GM23338 (cell line): ENCODE measurements around the gene C10orf71. TPM values are rescaled to one million over a fixed set of nuclear protein-coding genes. Genes with fewer than 3 reads are reported as not detected.

Experiments used
- ATAC-seq: fragments of 200-7000 bp; cut with Tn5 transposase; 3 replicates; pipeline ENCODE4 v1.9.1; 2020
- DNase-seq: peaks from one replicate; pipeline ENCODE4 v3.0.0-alpha.2; 2015; ENCODE audit warnings: low spot score
- H2AFZ ChIP-seq: fragments of 200-600 bp; sonication (generic); 2 replicates; pipeline ENCODE4 v1.8.0; 2016; ENCODE audit warnings: antibody characterized with exemption, mild to moderate bottlenecking, moderate library complexity
- H3F3A ChIP-seq: fragments of 200-600 bp; sonication (generic); replicated peaks from 2 replicates; pipeline ENCODE4 v1.8.0; 2017; ENCODE audit warnings: antibody characterized with exemption, mixed run types, low read depth
- H3K27ac ChIP-seq: fragments of 200-600 bp; sonication (generic); 2 replicates; pipeline ENCODE4 v1.6.1; 2016; ENCODE audit warnings: low read depth
- H3K27me3 ChIP-seq: fragments of 200-600 bp; sonication (generic); 2 replicates; pipeline ENCODE4 v1.8.0; 2016; ENCODE audit warnings: mild to moderate bottlenecking, mixed run types, moderate library complexity; ENCODE audit not compliant: insufficient read depth
- H3K36me3 ChIP-seq: fragments of 200-600 bp; sonication (generic); 2 replicates; pipeline ENCODE4 v1.8.0; 2016; ENCODE audit warnings: mild to moderate bottlenecking; ENCODE audit not compliant: insufficient read depth
- H3K4me1 ChIP-seq: fragments of 200-600 bp; sonication (generic); 2 replicates; pipeline ENCODE4 v1.8.0; 2016; ENCODE audit warnings: mild to moderate bottlenecking, moderate library complexity; ENCODE audit not compliant: insufficient read depth
- H3K4me2 ChIP-seq: fragments of 200-600 bp; sonication (generic); 2 replicates; pipeline ENCODE4 v1.7.1; 2017; ENCODE audit warnings: mixed run types
- H3K4me3 ChIP-seq: fragments of 200-600 bp; sonication (generic); 2 replicates; pipeline ENCODE4 v1.6.1; 2016; ENCODE audit warnings: mixed run types
- H3K79me2 ChIP-seq: fragments of 200-600 bp; sonication (generic); replicated peaks from 2 replicates; pipeline ENCODE4 v1.8.0; 2017; ENCODE audit warnings: mild to moderate bottlenecking; ENCODE audit not compliant: insufficient read depth
- H3K9me2 ChIP-seq: fragments of 200-600 bp; sonication (generic); 2 replicates; pipeline ENCODE4 v1.8.0; 2017; ENCODE audit not compliant: insufficient read depth
- H4K20me1 ChIP-seq: fragments of 200-600 bp; sonication (generic); replicated peaks from 2 replicates; pipeline ENCODE4 v1.8.0; 2017; ENCODE audit warnings: mild to moderate bottlenecking; ENCODE audit not compliant: insufficient read depth
- H3K27ac Mint-ChIP-seq: 2 replicates; pipeline ENCODE4 v1.8.0; 2020; ENCODE audit warnings: inconsistent platforms, mild to moderate bottlenecking, moderate library complexity, mixed read lengths
- H3K27me3 Mint-ChIP-seq: 3 replicates; pipeline ENCODE4 v1.8.0; 2022; ENCODE audit warnings: low read depth, mild to moderate bottlenecking, moderate library complexity, mixed read lengths, inconsistent platforms; ENCODE audit not compliant: insufficient read depth, poor library complexity
- H3K36me3 Mint-ChIP-seq: 3 replicates; pipeline ENCODE4 v1.8.0; 2021; ENCODE audit warnings: low read depth, mild to moderate bottlenecking, inconsistent platforms, moderate library complexity, mixed read lengths
- H3K4me1 Mint-ChIP-seq: 3 replicates; pipeline ENCODE4 v1.8.0; 2020; ENCODE audit warnings: mild to moderate bottlenecking, inconsistent platforms, mixed read lengths
- H3K4me3 Mint-ChIP-seq: 3 replicates; pipeline ENCODE4 v1.8.0; 2021; ENCODE audit warnings: moderate library complexity, mild to moderate bottlenecking, inconsistent platforms, mixed read lengths
- H3K9me3 Mint-ChIP-seq: 3 replicates; pipeline ENCODE4 v1.8.0; 2020; ENCODE audit warnings: moderate library complexity, mild to moderate bottlenecking, inconsistent platforms, mixed read lengths
- CREB1 ChIP-seq: fragments of 250-450 bp; sonication (Bioruptor Pico); IDR thresholded peaks from 2 replicates; pipeline ENCODE4 v1.5.0; 2020; ENCODE audit warnings: low read depth, mild to moderate bottlenecking, moderate library complexity
- ETS1 ChIP-seq: IDR thresholded peaks from 2 replicates; pipeline ENCODE4 v1.6.1; 2016; ENCODE audit warnings: antibody characterized with exemption
- EZH2 ChIP-seq: fragments of 200-600 bp; sonication (generic); IDR thresholded peaks from one replicate; pipeline ENCODE4 v1.8.0; 2017; ENCODE audit warnings: antibody characterized with exemption, mild to moderate bottlenecking, low read depth; ENCODE audit not compliant: unreplicated experiment
- EZH2phosphoT487 ChIP-seq: fragments of 200-600 bp; sonication (generic); IDR thresholded peaks from one replicate; pipeline ENCODE4 v1.8.1; 2018; ENCODE audit warnings: antibody characterized with exemption; ENCODE audit not compliant: unreplicated experiment
- JUNB ChIP-seq: IDR thresholded peaks from one replicate; pipeline ENCODE4 v1.6.1; 2016; ENCODE audit warnings: antibody characterized with exemption; ENCODE audit not compliant: unreplicated experiment
- NANOG ChIP-seq: IDR thresholded peaks from 2 replicates; pipeline ENCODE4 v1.6.1; 2016; ENCODE audit warnings: antibody characterized with exemption, borderline replicate concordance
- POLR2AphosphoS5 ChIP-seq: IDR thresholded peaks from 2 replicates; pipeline ENCODE4 v1.6.1; 2016; ENCODE audit warnings: antibody characterized with exemption, low read depth
- REST ChIP-seq: IDR thresholded peaks from one replicate; pipeline ENCODE4 v1.6.1; 2018; ENCODE audit warnings: antibody characterized with exemption; ENCODE audit not compliant: unreplicated experiment
- STAT1 ChIP-seq: IDR thresholded peaks from one replicate; pipeline ENCODE4 v1.6.1; 2016; ENCODE audit warnings: antibody characterized with exemption; ENCODE audit not compliant: unreplicated experiment
- ZNF114 ChIP-seq: fragments of 250-450 bp; sonication (Bioruptor Pico); IDR thresholded peaks from 2 replicates; pipeline ENCODE4 v1.5.0; 2020; ENCODE audit warnings: mild to moderate bottlenecking, moderate library complexity
- ZNF331 ChIP-seq: fragments of 250-450 bp; sonication (Bioruptor Pico); IDR thresholded peaks from 2 replicates; pipeline ENCODE4 v1.5.0; 2020; ENCODE audit warnings: low read depth, mild to moderate bottlenecking, moderate library complexity
- ZNF462 ChIP-seq: fragments of 250-450 bp; sonication (Bioruptor Pico); IDR thresholded peaks from 2 replicates; pipeline ENCODE4 v1.5.0; 2020; ENCODE audit warnings: mild to moderate bottlenecking, moderate library complexity
- polyA plus RNA-seq: library from polyadenylated mRNA; unstranded; fragments of >200 nt; fragmentation: Nextera tagmentation; extraction: Ambion mirVana; gene quantifications from 2 replicates; pipeline ENCODE4 v1.2.1, GENCODE V29; 2016
- total RNA-seq: library from RNA; depleted of rRNA; stranded (reverse); fragments of >200 nt; shearing (Covaris generic); gene quantifications from 2 replicates; pipeline ENCODE4 v1.2.3, GENCODE V29; 2014
- TF ChIP-seq, protein P1 (sequence below), 2 experiments: fragments of 200-600 bp in 1 of 2; sonication (generic) in 1 of 2; conservative IDR thresholded peaks; 2 replicates each; pipeline versions ENCODE4 v1.5.1 to v1.6.1; 2016 to 2017; ENCODE audit warnings: antibody characterized with exemption in 2 of 2, low read depth in 2 of 2, mild to moderate bottlenecking in 2 of 2, moderate library complexity in 1 of 2

C10orf71 gene
- total and polyA plus RNA-seq, 2 experiments from 2014 or later = not detected

DNA sequence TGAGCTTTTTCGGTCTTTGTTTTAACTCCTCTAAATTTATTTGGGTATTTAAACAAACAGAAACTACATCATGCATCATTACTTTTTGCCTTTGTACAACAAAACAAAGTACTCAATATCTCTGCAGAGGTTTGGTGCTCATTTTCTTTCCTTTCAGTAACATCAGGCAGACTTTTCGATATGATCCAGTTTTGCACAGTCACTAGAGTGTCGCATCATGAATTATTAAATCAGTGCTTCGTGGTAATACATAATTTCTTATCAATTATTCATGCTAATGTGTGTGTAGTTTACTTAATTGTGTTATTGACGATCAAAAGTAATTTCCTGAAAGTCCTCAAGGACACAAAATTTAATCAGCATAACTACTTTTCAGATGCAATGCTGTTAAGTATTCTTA, 65.1 kb downstream of the C10orf71 start:
- peaks cover 6% of the 10 kb centered on the region for H3K27me3 Mint-ChIP-seq
- no peaks in the 10 kb centered on the region for H4K20me1 ChIP-seq
- H3K27ac Mint-ChIP-seq = no peak overlapping the region
- H3K4me1 ChIP-seq = peaks cover 11% of the 10 kb centered on the region
- no peak for TF ChIP-seq NANOG
- TF ChIP-seq ZNF114 (CRISPR knock-in tag) = no peak
- no peak for TF ChIP-seq STAT1
- TF ChIP-seq ZNF331 (CRISPR knock-in tag) = no peak
- no peak for TF ChIP-seq EZH2phosphoT487
- no peak for TF ChIP-seq EZH2
- TF ChIP-seq ZNF462 (CRISPR knock-in tag) = no peak
- no peak for TF ChIP-seq CREB1
- TF ChIP-seq REST = no peak
- no peak for TF ChIP-seq JUNB
- no peak for TF ChIP-seq POLR2AphosphoS5
- TF ChIP-seq, protein P1, sequence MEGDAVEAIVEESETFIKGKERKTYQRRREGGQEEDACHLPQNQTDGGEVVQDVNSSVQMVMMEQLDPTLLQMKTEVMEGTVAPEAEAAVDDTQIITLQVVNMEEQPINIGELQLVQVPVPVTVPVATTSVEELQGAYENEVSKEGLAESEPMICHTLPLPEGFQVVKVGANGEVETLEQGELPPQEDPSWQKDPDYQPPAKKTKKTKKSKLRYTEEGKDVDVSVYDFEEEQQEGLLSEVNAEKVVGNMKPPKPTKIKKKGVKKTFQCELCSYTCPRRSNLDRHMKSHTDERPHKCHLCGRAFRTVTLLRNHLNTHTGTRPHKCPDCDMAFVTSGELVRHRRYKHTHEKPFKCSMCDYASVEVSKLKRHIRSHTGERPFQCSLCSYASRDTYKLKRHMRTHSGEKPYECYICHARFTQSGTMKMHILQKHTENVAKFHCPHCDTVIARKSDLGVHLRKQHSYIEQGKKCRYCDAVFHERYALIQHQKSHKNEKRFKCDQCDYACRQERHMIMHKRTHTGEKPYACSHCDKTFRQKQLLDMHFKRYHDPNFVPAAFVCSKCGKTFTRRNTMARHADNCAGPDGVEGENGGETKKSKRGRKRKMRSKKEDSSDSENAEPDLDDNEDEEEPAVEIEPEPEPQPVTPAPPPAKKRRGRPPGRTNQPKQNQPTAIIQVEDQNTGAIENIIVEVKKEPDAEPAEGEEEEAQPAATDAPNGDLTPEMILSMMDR (conservative IDR thresholded peaks at IDR 0.05; ENCODE audit: low read depth in 2 of 2) = no peak
- no peak for TF ChIP-seq ETS1
- H3K4me2 ChIP-seq = no peak overlapping the region
- no peaks in the 10 kb centered on the region for H3K27me3 ChIP-seq
- H3K27ac ChIP-seq = no peak overlapping the region
- no peak overlapping the region for H3K4me3 ChIP-seq
- no peaks in the 10 kb centered on the region for H3F3A ChIP-seq
- no peaks in the 10 kb centered on the region for H3K36me3 ChIP-seq
- peaks cover 13% of the 10 kb centered on the region; the same call in 2 of the 3 replicates for H3K4me1 Mint-ChIP-seq
- ATAC-seq = no peak
- no peaks in the 10 kb centered on the region for H3K79me2 ChIP-seq
- no peaks in the 10 kb centered on the region for H3K36me3 Mint-ChIP-seq
- H2AFZ ChIP-seq = no peak overlapping the region
- H3K4me3 Mint-ChIP-seq = no peak overlapping the region
- DNase-seq = no peak
- no peaks in the 10 kb centered on the region for H3K9me2 ChIP-seq
- no peaks in the 10 kb centered on the region for H3K9me3 Mint-ChIP-seq
